ENCODE results near the gene LSS. TPM values are rescaled to one million over a fixed set of nuclear protein-coding genes. Genes with fewer than 3 reads are reported as not detected.

LSS gene
- total and polyA plus RNA-seq, 2 experiments from 2014 or later: 55.0 to 237 TPM

- Histone ChIP-seq H3K4me1 (ENCODE audit: insufficient read depth) (no peaks in the 10 kb centered on the region; the same call in 1 of the 2 replicates), H3K79me2 (replicated peaks; ENCODE audit: insufficient read depth) (no peaks in the 10 kb centered on the region), H3K4me3 (no peak overlapping the region), H3K27me3 (ENCODE audit: insufficient read depth) (no peaks in the 10 kb centered on the region), H2AFZ (no peak overlapping the region), H4K20me1 (replicated peaks; ENCODE audit: insufficient read depth) (no peaks in the 10 kb centered on the region), H3K27ac (ENCODE audit: low read depth) (no peak overlapping the region), H3K36me3 (ENCODE audit: insufficient read depth) (no peaks in the 10 kb centered on the region), H3K4me2 (no peak overlapping the region), H3K9me2 (ENCODE audit: insufficient read depth) (no peaks in the 10 kb centered on the region), H3F3A (replicated peaks; ENCODE audit: low read depth) (0 out of 2 replicates have a peak, but pooled peaks cover 7% of the 10 kb centered on the region)
- Mint-ChIP-seq H3K27me3 (ENCODE audit: insufficient read depth, low read depth, poor library complexity) (peaks cover 6% of the 10 kb centered on the region), H3K4me3 (no peak overlapping the region; the same call in 2 of the 3 replicates), H3K27ac (no peak overlapping the region), H3K9me3 (peaks cover 4% of the 10 kb centered on the region; the same call in 2 of the 3 replicates), H3K36me3 (ENCODE audit: low read depth) (peaks cover 6% of the 10 kb centered on the region), H3K4me1 (peaks cover 18% of the 10 kb centered on the region)
- DNase-seq (ENCODE audit: low spot score) (no peak), ATAC-seq (no peak)
- TF ChIP-seq, protein P1, sequence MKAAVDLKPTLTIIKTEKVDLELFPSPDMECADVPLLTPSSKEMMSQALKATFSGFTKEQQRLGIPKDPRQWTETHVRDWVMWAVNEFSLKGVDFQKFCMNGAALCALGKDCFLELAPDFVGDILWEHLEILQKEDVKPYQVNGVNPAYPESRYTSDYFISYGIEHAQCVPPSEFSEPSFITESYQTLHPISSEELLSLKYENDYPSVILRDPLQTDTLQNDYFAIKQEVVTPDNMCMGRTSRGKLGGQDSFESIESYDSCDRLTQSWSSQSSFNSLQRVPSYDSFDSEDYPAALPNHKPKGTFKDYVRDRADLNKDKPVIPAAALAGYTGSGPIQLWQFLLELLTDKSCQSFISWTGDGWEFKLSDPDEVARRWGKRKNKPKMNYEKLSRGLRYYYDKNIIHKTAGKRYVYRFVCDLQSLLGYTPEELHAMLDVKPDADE (IDR thresholded peaks at IDR 0.05): no peak
- TF ChIP-seq STAT1 (IDR thresholded peaks at IDR 0.05; ENCODE audit: unreplicated experiment) (no peak), NANOG (IDR thresholded peaks at IDR 0.05; ENCODE audit: borderline replicate concordance) (no peak), CREB1 (CRISPR knock-in tag; IDR thresholded peaks at IDR 0.05; ENCODE audit: low read depth) (no peak), JUNB (IDR thresholded peaks at IDR 0.05; ENCODE audit: unreplicated experiment) (no peak)
- TF ChIP-seq, protein P2, sequence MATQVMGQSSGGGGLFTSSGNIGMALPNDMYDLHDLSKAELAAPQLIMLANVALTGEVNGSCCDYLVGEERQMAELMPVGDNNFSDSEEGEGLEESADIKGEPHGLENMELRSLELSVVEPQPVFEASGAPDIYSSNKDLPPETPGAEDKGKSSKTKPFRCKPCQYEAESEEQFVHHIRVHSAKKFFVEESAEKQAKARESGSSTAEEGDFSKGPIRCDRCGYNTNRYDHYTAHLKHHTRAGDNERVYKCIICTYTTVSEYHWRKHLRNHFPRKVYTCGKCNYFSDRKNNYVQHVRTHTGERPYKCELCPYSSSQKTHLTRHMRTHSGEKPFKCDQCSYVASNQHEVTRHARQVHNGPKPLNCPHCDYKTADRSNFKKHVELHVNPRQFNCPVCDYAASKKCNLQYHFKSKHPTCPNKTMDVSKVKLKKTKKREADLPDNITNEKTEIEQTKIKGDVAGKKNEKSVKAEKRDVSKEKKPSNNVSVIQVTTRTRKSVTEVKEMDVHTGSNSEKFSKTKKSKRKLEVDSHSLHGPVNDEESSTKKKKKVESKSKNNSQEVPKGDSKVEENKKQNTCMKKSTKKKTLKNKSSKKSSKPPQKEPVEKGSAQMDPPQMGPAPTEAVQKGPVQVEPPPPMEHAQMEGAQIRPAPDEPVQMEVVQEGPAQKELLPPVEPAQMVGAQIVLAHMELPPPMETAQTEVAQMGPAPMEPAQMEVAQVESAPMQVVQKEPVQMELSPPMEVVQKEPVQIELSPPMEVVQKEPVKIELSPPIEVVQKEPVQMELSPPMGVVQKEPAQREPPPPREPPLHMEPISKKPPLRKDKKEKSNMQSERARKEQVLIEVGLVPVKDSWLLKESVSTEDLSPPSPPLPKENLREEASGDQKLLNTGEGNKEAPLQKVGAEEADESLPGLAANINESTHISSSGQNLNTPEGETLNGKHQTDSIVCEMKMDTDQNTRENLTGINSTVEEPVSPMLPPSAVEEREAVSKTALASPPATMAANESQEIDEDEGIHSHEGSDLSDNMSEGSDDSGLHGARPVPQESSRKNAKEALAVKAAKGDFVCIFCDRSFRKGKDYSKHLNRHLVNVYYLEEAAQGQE (IDR thresholded peaks at IDR 0.05; ENCODE audit: unreplicated experiment): no peak
Observed at GRCh38 chr21:46149205-46149901, 79.2 kb downstream of the LSS start.

DNA sequence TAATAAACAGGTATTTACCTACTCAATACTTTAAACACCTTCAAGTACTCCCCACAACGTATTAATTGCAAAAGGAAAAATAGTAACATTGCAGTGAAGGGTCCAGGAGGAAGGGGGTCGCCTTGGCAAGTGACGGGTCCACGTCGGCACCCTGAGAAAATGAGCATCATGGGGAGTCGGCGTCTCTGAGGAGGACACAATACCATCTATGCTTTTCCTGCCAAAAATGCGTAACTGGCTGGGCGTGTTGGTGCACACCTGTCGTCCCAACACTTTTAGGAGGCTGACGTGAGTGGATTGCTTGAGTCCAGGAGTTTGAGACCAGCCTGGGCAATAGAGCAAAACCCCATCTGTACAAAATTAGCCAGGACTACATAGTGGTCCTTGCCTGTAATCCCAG lies 80.5 kb downstream of the LSS start:
- Mint-ChIP-seq H3K4me1 (peaks cover 23% of the 10 kb centered on the region), H3K27ac (peak overlapping the region; percentile 66; the same call in 1 of the 2 replicates), H3K36me3 (ENCODE audit: low read depth) (peaks cover 9% of the 10 kb centered on the region), H3K27me3 (ENCODE audit: insufficient read depth, low read depth, poor library complexity) (peaks cover 6% of the 10 kb centered on the region), H3K9me3 (peaks cover 4% of the 10 kb centered on the region; the same call in 2 of the 3 replicates), H3K4me3 (no peak overlapping the region)
- H4K20me1 ChIP-seq (replicated peaks; ENCODE audit: insufficient read depth): no peaks in the 10 kb centered on the region
- H3K27ac ChIP-seq (ENCODE audit: low read depth): no peak overlapping the region
- H3K9me2 ChIP-seq (ENCODE audit: insufficient read depth): no peaks in the 10 kb centered on the region
- H3K4me3 ChIP-seq: no peak overlapping the region
- no peaks in the 10 kb centered on the region for H3K79me2 ChIP-seq (replicated peaks; ENCODE audit: insufficient read depth)
- no peak overlapping the region for H3K4me2 ChIP-seq
- H3K36me3 ChIP-seq (ENCODE audit: insufficient read depth): no peaks in the 10 kb centered on the region
- DNase-seq (ENCODE audit: low spot score) (no peak), ATAC-seq (no peak)
- no peaks in the 10 kb centered on the region for H3K27me3 ChIP-seq (ENCODE audit: insufficient read depth)
- 0 out of 2 replicates have a peak, but pooled peaks cover 7% of the 10 kb centered on the region for H3F3A ChIP-seq (replicated peaks; ENCODE audit: low read depth)
- no peak overlapping the region for H2AFZ ChIP-seq
- H3K4me1 ChIP-seq (ENCODE audit: insufficient read depth): no peaks in the 10 kb centered on the region; the same call in 1 of the 2 replicates
- TF ChIP-seq POLR2AphosphoS5 (IDR thresholded peaks at IDR 0.05; ENCODE audit: low read depth): no peak
- no peak for TF ChIP-seq NANOG (IDR thresholded peaks at IDR 0.05; ENCODE audit: borderline replicate concordance)
- TF ChIP-seq, protein P1 (IDR thresholded peaks at IDR 0.05): no peak
- no peak for TF ChIP-seq STAT1 (IDR thresholded peaks at IDR 0.05; ENCODE audit: unreplicated experiment)
- TF ChIP-seq, protein P3, sequence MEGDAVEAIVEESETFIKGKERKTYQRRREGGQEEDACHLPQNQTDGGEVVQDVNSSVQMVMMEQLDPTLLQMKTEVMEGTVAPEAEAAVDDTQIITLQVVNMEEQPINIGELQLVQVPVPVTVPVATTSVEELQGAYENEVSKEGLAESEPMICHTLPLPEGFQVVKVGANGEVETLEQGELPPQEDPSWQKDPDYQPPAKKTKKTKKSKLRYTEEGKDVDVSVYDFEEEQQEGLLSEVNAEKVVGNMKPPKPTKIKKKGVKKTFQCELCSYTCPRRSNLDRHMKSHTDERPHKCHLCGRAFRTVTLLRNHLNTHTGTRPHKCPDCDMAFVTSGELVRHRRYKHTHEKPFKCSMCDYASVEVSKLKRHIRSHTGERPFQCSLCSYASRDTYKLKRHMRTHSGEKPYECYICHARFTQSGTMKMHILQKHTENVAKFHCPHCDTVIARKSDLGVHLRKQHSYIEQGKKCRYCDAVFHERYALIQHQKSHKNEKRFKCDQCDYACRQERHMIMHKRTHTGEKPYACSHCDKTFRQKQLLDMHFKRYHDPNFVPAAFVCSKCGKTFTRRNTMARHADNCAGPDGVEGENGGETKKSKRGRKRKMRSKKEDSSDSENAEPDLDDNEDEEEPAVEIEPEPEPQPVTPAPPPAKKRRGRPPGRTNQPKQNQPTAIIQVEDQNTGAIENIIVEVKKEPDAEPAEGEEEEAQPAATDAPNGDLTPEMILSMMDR (conservative IDR thresholded peaks at IDR 0.05; ENCODE audit: low read depth in 2 of 2): no peak
- no peak for TF ChIP-seq ZNF114 (CRISPR knock-in tag; IDR thresholded peaks at IDR 0.05)
- no peak for TF ChIP-seq ZNF331 (CRISPR knock-in tag; IDR thresholded peaks at IDR 0.05; ENCODE audit: low read depth)
